GM04504 (cell line): ENCODE measurements around the gene BFSP1.

ENCODE experiments used
- DNase-seq: peaks from one replicate; pipeline ENCODE4 v3.0.0-alpha.2; 2012; ENCODE audit warnings: low read depth

BFSP1 gene

GRCh38 chr20:17557675-17558006 is 26.5 kb upstream of the BFSP1 start:
- no peak for DNase-seq

- no peak for DNase-seq
These were observed 25.9 kb upstream of the BFSP1 start for GRCh38 chr20:17556837-17557674.

- DNase-seq = no peak
These were observed 23.9 kb upstream of the BFSP1 start for GRCh38 chr20:17555106-17555505.

GRCh38 chr20:17549131-17549530 is 18.0 kb upstream of the BFSP1 start:
- DNase-seq = no peak

- no peak for DNase-seq
These were observed 13.9 kb upstream of the BFSP1 start for GRCh38 chr20:17545127-17545526.

- no peak for DNase-seq
These were observed 12.5 kb upstream of the BFSP1 start for GRCh38 chr20:17543531-17544131.

- peak; percentile 65 for DNase-seq
These were observed 11.8 kb upstream of the BFSP1 start for GRCh38 chr20:17542993-17543412.

- DNase-seq = no peak
These were observed 11.3 kb upstream of the BFSP1 start for GRCh38 chr20:17542481-17542880.

GRCh38 chr20:17541996-17542395 is 10.8 kb upstream of the BFSP1 start:
- DNase-seq = peak; percentile 66

GRCh38 chr20:17541596-17541995 is 10.4 kb upstream of the BFSP1 start:
- DNase-seq = no peak

GRCh38 chr20:17538517-17539170 is 7.5 kb upstream of the BFSP1 start:
- no peak for DNase-seq

GRCh38 chr20:17537959-17538358 is 6.8 kb upstream of the BFSP1 start:
- no peak for DNase-seq

GRCh38 chr20:17536944-17537444 is 5.8 kb upstream of the BFSP1 start:
- no peak for DNase-seq

- no peak for DNase-seq
These were observed 2.9 kb upstream of the BFSP1 start for GRCh38 chr20:17534077-17534476.

- DNase-seq = no peak
These were observed 2.2 kb upstream of the BFSP1 start for GRCh38 chr20:17533396-17533795.

GRCh38 chr20:17531665-17532025 is 466 bp upstream of the BFSP1 start:
- no peak for DNase-seq

- no peak for DNase-seq
These were observed 1.0 kb downstream of the BFSP1 start for GRCh38 chr20:17530153-17530552.

- no peak for DNase-seq
These were observed 1.6 kb downstream of the BFSP1 start for GRCh38 chr20:17529586-17529985.

GRCh38 chr20:17525650-17526049 is 5.5 kb downstream of the BFSP1 start:
- DNase-seq = no peak

- DNase-seq = no peak
These were observed 6.0 kb downstream of the BFSP1 start for GRCh38 chr20:17525132-17525531.

GRCh38 chr20:17524560-17524959 is 6.6 kb downstream of the BFSP1 start:
- no peak for DNase-seq

- no peak for DNase-seq
These were observed 7.9 kb downstream of the BFSP1 start for GRCh38 chr20:17523326-17523725.

- no peak for DNase-seq
These were observed 8.7 kb downstream of the BFSP1 start for GRCh38 chr20:17522528-17522927.
